Measurements from ENCODE around the gene ZBTB46.

Gene ZBTB46

GRCh38 chr20:63702036-63702665, 128.9 kb downstream of the ZBTB46 start:
- DNase-seq, result no peak

- DNase-seq, result no peak
Measured at GRCh38 chr20:63701329-63702035, 129.6 kb downstream of the ZBTB46 start.

GRCh38 chr20:63701051-63701328, 130.1 kb downstream of the ZBTB46 start:
- peak; percentile 6 for DNase-seq

- DNase-seq, result peak; percentile 15
Measured at GRCh38 chr20:63700199-63701050, 130.6 kb downstream of the ZBTB46 start.

GRCh38 chr20:63699466-63700198, 131.4 kb downstream of the ZBTB46 start:
- peak; percentile 15 for DNase-seq

- DNase-seq, result peak; percentile 16
Measured at GRCh38 chr20:63698739-63699465, 132.2 kb downstream of the ZBTB46 start.

- DNase-seq, result no peak
Measured at GRCh38 chr20:63697868-63698545, 133.1 kb downstream of the ZBTB46 start.

- no peak for DNase-seq
Measured at GRCh38 chr20:63697357-63697867, 133.7 kb downstream of the ZBTB46 start.

GRCh38 chr20:63696628-63697356, 134.3 kb downstream of the ZBTB46 start, which contains the start of gene TNFRSF6B:
Gene TNFRSF6B (plus strand): TSS chr20:63696652. CDS start chr20:63696768, 116 bp downstream.
- DNase-seq, result no peak

- peak; percentile 48 for DNase-seq
Measured at GRCh38 chr20:63696306-63696627, 134.8 kb downstream of the ZBTB46 start.

GRCh38 chr20:63695424-63696305, 135.4 kb downstream of the ZBTB46 start:
- DNase-seq, result no peak

GRCh38 chr20:63694584-63695423, 136.3 kb downstream of the ZBTB46 start:
- no peak for DNase-seq

- DNase-seq, result no peak
Measured at GRCh38 chr20:63693733-63694583, 137.1 kb downstream of the ZBTB46 start.
